Hypothalamus (tissue), 51 donors: ENCODE data around the gene MRPL23.

Experiments used
- DNase-seq, 51 donors: peaks; one replicate each; lab custom pipeline; 2025; lab: John Stamatoyannopoulos, UW

The MRPL23 gene

GRCh38 chr11:1946812-1947484 lies at the start of gene MRPL23:
Gene MRPL23, plus strand, starts transcription at chr11:1947332. Its CDS starts 31 bp downstream, at chr11:1947363.
- no peak for DNase-seq

DNA sequence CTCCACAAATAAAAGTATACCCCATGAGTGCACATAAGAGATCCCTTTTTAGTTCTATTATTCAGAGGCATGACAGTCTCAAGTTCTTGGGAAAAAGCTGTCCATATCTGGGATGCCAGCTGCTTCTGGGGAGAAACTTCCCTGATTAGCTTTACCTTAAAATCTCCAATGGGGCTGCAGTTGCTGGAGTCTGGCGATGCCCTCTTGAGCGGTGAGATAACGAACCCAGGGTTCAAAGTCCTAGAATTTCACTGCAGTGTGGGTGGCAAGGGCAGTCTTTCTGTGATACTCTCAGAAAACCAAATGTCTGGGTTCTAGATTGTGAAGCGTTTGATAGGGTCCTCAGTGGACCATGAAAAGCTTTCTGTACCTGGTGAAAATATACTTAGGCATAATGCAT lies 48.0 kb upstream of the MRPL23 start:
- DNase-seq, result no peak

DNA sequence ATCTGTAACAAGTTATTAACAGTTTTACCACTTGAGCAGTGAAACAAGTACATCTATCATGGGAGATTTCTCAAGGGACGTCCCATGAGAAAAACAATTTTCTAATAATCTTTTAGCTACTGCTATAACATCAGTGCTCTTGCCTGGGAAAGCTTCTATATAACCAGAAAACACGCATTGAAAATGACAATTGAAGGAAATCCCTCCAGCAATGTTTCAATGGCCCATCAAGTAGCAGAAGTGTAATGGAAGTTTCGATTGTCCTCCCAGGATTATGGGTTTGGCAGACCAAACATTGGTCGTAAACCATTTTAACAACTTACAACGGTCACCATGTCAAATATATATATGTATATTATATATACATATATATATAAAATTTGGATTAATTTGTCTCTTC lies 47.4 kb upstream of the MRPL23 start:
- no peak for DNase-seq

DNA sequence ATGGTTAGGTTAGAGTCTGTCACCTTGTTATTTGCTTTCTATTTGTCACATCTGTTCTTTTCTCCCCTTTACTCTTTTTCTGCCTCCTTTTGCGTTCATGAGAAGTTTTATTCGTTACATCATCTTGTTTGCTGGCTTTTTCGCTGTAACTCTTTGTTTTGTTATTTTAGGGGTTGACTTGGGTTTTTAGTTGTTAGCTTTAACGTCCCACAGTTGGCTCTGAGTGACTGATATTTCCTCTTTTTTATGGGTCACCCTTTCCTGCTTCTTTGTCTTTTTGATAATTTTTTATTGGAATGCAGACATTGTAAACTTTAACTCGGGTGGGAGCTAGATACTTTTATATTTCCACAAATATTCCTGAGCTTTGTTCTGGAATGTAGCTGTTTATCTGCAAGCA lies 41.0 kb upstream of the MRPL23 start:
- no peak for DNase-seq

DNA sequence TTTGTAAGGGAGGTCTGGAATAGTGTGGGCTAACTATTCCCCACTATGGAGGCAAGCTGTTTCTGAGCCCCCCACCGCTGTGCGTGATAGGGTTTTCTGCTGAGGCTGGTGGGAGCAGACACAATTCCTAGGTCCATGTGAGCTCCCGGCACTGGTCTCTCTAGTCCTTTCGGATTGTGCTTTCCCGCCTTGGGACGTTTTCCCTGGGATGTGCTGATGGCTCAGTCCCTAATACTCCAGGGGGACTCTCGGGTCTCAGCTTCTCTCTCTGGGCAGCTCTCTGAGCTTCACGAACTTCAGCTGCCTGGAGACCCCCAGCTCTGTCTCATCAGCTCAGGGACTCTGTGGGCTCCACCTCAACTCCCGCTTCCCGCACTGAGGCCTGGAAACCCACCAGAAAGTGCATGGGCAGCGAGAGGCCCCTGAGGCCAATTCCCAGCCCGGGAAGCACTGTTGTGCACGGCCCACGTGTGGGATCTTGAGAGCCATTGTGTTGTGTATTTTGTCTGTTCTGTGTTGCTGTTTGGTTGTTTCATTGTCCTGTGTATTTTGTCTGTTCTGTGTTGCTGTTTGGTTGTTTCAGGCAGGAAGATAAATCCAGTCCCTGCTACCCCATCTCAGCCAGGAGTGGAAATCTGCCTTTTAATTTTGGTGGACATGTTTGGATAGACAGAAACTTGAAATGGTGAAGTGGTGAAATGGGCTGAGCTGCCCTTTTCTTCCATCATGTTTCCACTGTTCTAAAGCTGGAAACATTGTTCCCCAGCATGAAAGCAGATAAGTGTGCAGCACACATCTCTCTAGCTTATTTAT lies 40.3 kb upstream of the MRPL23 start:
- no peak for DNase-seq

- DNase-seq, result no peak
These were observed 38.5 kb upstream of the MRPL23 start for GRCh38 chr11:1908618-1909017.

DNA sequence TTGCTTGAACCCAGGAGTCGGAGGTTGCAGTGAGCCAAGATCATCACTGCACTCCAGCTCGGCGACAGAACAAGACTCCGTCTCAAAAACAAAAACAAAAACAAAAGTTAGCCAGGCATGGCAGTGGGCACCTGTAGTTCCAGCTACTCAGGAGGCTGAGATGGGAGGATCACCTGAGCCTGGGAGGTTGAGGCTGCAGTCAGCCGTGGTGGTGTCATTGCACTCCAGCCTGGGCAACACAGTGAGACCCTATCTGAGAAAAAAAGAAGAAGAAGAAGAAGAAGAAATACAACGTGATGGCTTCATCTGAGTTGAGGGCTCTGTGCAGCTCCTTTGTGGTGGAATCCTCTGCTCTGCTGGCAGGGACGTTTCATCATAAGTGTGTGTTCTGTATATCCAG lies 37.6 kb upstream of the MRPL23 start:
- no peak for DNase-seq

DNA sequence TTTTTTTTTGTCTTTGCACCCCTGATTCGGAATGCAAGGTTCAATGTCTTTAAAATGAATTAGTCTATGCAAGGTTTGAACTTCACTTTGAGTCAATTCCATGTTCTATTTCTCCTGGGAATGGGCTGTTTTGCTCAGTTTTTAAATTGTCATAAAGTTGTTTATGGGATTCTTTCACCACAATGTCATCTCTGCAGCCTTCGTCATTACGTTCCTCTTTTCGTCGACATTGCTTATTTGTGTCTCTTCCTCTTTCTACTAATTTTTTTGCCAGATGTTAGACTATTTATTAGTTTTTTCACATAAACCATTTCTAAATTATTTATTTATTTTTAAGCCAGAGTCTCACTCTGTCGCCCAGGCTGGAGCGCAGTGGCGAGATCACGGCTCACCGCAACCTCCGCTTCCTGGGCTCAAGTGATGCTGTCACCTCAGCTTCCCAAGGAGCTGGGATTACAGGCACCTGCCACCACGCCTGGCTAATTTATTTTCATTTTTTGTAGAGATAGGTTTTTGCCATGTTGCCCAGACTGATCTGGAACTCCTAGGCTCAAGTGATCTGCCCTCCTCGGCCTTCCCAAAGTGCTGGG lies 34.7 kb upstream of the MRPL23 start:
- no peak for DNase-seq

GRCh38 chr11:1913271-1914060 lies 33.7 kb upstream of the MRPL23 start:
- DNase-seq, result no peak

- DNase-seq, result no peak
These were observed 31.4 kb upstream of the MRPL23 start for GRCh38 chr11:1915795-1916131.

DNA sequence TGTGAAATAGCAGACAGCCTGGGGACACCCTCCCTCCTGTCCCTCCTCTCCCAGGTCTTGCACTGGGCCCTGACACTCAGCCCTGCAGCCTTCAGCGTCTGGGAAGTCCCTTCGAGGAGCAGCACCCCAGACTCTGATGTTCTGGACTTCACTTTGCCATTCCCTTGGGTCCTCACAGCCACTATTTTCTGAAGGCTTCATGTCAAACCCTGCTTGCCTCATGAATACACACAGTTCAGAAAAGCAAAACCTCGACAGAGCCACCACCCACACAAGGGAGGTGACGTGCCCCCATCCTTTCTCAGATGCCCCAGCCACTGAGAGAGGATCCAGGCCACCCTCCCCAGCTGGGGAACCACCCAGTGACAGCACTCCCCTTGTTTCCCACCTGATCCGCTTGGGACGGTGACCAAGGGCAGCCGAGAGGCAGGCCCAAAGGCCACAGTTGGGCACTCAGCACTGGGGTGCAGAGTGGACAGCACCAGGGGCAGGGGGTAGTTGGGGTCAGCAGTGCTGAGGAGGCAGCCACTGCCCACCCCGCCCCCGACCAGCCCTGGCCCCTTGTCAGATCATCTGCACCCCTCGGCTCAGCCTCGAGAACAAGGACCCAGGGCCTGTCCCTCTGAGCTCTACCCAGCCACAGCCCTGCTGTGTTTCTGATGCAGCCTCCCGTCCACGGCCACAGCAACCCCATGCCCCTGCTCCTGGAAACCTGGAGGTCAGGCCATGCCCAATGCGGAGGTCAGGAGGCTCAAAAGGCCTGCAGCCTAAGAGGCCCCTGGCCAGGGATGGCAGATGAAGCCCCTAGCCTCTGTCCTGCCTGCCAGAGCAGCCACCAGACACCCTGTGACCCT lies 30.8 kb upstream of the MRPL23 start:
- no peak for DNase-seq

DNA sequence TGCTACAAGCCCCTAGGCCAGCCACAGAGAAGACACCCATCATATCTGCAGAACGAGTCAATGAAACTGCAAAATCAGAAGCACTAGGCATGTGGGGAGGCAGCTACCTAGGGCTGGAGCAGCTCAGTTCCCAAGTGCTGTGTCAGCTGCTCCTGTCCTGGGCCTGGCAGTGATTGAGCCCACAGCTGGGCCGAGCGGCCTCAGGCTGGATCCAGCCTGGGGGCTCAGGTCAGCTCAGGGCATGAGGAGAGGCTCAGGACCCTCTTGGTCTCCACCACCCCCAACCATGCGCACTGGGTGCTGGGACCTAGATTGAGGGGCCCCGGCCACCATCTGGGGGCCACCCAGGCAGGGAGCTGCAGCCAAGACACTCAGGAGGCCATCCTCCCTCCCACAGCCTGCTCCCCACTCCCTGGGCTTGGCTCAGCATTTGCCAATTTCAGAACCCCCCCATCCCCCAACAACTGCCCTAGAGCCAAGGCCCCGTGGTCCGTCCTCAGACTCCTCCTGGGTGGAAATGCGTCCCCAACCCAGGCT lies 30.1 kb upstream of the MRPL23 start:
- DNase-seq, result no peak

- DNase-seq, result no peak
These were observed 29.4 kb upstream of the MRPL23 start for GRCh38 chr11:1917523-1918435.

DNA sequence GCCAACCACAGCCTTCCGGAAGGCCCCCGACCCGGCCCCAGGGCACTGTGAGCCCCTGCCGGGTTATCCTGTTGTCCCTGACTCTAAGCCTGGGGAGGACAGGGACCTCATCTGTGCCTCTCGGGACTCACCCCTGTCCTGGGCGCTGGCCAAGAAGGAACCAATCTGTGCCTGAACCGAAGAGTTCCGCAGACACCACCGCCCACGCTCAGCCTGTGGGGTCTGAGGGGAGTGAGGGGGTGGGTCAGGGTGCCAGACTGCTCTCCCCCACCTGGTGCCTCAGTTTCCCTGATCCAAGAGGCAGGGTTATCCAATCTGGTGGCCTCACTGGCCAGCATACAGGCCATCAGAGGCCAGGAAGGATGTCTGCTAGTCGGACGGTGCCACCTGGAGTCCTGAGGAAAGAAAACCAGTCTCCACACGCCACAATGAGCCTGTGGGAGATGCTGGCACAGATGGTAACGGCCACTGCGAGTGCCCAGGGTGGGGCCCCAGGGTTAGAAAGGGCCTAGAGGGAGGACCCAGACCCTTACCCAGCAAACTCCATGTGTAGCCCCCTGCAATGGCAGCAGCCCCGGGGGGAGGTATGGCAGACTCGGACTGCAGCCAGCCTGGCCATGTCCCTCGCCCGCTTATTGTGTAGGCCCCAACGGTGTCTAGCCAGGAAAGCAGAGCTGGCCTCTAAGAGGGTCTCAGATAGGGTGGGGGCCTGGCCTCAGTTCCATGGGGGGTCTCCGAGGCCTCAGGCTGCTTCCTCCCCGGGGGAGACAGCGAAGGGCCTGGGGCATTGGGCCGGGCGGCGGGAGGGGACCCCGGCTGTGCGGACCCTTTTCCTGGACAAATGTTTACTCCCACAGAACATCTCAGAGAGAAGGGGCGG lies 28.5 kb upstream of the MRPL23 start:
- DNase-seq, result no peak

- no peak for DNase-seq
These were observed 27.6 kb upstream of the MRPL23 start, which contains the start of gene TNNT3 for GRCh38 chr11:1919391-1920127. Gene TNNT3, plus strand, starts transcription at chr11:1919703. Its CDS starts 3,172 bp downstream, at chr11:1922875.

DNA sequence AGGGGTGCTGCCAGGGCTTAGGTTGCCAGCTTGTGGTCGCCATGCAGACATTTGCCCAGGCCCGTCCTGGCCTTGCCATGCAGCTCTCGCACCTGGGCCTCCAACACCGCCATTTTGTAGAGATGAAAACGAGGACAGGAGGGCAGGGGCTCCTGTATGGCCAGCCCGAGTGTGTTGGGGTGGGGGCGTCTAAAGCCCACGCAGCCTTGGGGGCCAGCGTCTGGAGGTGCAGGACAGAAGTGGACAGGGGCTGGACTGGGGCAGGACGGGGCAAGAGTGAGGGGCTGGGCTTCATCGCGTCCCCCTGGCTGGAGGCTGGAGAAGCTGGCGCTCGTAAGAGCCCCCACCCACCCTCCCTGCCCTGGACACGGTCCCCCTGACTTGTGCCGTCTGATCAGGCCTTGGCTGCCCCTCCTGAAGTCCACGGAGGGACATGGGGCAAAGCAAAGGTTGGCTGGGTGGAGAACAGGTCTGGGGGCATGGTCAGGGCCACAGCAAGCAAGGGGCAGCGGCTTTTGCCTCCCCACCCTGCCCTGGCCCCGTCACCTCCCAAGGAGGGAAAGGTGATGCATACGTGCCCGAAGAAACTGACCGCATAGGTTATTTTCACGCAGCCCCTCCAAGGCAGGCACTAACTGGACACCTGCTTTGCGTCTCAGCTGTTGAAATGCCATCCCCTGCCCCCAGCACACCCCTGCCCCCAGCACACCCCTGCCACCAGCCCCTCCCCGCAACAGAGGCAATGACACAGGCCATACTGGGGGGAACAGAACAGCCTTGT lies 26.8 kb upstream of the MRPL23 start:
- no peak for DNase-seq
